Stimulated activated CD4-positive, alpha-beta T cell treated with anti-CD3 and anti-CD28 coated beads, Interleukin-4, amount 100 ng/mL, for 1 hour (primary cell): ENCODE results near the gene NOP14.
"Not testable (repeated sequence)": the region's sequence is repeated elsewhere in the genome, so short reads cannot be mapped to it uniquely, and the experiment has no call there.

Experiments used
- DNase-seq: peaks from one replicate; pipeline ENCODE4 v3.0.0-alpha.2; 2020

NOP14 gene

GRCh38 chr4:2930135-2930757 lies 33.0 kb downstream of the NOP14 start:
- no peak for DNase-seq

DNA sequence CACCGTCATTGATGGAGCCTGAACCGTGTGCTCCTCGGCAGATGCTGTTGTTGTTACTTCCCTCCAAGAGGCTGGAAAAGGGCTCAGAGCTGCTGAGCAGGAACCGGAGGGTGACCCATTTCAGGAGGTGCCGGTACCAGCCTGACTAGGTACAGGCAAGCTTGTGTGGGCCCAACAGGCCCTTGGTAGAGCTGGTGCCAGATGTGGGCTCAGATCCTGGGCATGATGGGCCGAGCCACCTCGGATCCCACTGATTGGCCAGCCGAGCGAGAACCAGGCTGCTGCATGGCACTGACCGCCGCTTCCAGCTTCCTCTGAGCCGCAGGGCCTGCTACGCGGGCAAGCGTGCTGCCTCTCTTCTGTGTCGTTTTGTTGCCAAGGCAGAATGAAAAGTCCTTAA lies 33.7 kb downstream of the NOP14 start:
- no peak for DNase-seq

DNA sequence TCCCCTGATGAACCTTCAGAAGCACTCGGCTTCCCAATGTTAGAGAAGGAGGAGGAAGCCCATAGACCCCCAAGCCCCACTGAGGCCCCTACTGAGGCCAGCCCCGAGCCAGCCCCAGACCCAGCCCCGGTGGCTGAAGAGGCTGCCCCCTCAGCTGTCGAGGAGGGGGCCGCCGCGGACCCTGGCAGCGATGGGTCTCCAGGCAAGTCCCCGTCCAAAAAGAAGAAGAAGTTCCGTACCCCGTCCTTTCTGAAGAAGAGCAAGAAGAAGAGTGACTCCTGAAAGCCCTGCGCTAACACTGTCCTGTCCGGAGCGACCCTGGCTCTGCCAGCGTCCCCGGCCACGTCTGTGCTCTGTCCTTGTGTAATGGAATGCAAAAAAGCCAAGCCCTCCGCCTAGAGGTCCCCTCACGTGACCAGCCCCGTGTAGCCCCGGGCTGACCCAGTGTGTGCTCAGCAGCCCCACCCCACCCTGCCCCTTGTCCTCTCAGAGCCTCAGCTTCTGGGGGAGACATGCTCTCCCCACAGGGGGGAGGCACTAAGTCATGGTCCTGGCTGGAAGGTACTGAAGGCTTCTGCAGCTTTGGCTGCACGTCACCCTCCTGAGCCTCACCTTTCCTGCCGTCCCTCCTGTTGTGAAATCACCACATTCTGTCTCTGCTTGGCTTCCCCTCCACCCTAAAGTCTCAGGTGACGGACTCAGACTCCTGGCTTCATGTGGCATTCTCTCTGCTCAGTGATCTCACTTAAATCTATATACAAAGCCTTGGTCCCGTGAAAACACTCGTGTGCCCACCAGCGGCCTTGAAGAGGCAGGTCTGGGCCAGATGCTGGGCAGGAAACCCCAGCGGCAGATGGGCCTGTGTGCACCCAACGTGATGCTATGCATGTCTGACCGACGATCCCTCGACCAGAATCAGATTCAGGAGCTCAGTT lies 34.7 kb downstream of the NOP14 start:
- DNase-seq, result no peak

- no peak for DNase-seq
Observed at GRCh38 chr4:2927696-2928075, 35.5 kb downstream of the NOP14 start.

- DNase-seq, result no peak
Observed at GRCh38 chr4:2927016-2927695, 36.0 kb downstream of the NOP14 start.

DNA sequence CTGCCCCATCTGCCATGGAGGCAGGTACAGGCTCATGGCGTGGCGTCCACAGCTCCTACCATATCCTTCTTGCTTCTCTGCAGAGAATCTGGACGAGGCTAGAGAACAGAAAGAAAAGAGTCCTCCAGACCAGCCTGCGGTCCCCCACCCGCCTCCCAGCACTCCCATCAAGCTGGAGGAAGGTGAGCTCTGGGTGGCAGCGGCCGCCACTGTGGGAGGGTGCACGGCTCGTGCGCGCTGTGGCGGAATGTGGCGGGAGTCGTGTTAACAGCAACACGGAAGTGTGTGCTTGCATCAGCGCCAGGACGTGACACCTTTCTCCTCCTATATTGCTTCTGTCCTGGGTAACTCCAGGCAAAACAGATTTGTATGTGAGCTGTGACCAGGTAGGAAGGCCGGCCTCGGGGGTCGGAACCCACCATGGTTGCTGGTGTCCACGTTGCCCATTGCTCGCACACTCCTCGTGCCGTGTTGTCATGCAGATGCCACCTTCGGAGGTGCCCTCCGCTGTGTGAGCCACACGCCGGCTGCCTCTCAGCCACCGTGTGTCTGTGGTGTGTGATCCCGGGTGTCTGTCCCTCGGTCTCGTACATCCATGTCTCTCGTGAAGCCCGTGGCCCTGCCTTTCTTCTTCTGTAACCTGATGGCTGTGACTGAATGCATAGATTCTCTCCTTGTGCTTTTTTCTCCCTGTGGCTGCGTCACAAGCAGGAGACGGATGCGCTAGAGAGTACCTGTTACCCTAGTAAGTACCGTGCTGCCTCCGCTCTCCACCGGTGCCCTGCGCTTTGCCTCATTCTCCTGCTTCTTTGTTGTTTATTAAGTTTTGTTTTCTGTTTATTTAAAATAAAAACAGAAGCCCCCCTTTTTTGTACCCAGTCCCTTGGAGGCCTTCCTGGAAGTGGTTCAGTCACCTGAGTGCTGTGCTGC lies 37.0 kb downstream of the NOP14 start:
- DNase-seq, result no peak

- no peak for DNase-seq
Observed at GRCh38 chr4:2925496-2925895, 37.7 kb downstream of the NOP14 start.

GRCh38 chr4:2924765-2925301 lies 38.4 kb downstream of the NOP14 start:
- DNase-seq, result no peak

GRCh38 chr4:2924286-2924685 lies 38.9 kb downstream of the NOP14 start:
- no peak for DNase-seq

DNA sequence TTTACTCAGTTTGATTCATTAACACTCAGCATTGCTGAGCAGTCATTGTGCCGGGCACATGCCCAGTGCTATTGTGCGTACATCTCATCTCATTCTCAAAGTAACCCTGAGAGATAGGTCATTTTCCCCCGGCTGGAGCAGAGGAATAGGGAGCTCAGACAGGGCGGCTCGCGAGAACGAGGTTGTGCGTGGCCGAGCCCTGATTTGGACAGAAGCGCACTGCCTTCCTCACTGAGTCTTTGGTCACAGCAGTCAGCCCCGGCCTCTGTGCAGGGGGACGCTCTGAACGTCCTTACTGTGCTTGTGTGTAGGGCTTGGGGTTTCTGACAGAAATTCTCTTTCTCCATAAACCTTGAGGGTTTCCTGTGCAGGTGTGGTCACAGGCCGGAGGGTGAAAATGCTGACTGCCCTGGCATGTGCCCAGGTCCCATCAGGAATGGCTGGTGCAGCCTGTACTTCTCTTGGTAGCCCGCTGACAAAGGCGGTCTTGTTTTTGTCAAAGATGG lies 39.5 kb downstream of the NOP14 start:
- DNase-seq, result no peak

GRCh38 chr4:2923141-2923551 lies 40.1 kb downstream of the NOP14 start:
- no peak for DNase-seq

DNA sequence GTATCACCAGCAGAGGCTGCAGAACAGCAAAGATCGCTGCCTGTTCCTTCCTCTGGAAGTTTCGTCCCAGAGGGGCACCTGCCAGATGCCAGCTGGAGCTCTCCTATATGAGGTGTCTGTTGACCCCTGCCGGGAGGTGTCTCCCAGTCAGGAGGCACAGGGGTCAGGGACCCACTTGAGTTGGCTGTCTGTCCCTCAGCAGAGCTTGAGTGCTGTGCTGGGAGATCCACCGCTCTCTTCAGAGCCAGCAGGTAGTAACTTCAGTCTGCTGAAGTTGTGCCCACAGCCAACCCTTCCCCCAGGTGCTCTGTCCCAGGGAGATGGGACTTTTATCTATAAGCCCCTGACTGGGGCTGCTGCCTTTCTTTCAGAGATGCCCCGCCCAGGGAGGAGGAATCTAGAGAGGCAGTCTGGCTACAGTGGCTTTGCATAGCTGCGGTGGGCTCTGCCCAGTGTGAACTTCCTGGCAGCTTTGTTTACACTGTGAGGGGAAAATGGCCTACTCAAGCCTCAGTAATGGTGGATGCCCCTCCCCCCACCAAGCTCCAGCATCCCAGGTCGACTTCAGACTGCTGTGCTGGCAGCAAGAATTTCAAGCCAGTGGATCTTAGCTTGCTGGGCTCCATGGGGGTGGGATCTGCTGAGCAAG lies 40.6 kb downstream of the NOP14 start:
- DNase-seq, result not testable (repeated sequence)

DNA sequence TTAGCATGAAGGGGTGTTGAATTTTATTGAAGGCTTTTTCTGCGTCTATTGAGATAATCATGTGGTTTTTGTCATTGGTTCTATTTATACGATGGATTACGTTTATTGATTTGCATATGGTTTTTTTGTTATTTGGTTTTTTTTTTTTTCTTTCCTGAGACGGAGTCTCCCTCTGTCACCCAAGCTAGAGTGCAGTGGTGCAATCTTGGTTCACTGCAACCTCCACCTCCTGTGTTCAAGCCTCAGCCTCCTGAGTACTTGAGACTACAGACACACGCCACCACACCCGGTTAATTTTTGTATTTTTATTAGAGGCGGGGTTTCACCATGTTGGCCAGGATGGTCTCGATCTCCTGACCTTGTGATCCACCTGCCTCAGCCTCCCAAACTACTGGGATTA lies 44.5 kb downstream of the NOP14 start:
- not testable (repeated sequence) for DNase-seq

DNA sequence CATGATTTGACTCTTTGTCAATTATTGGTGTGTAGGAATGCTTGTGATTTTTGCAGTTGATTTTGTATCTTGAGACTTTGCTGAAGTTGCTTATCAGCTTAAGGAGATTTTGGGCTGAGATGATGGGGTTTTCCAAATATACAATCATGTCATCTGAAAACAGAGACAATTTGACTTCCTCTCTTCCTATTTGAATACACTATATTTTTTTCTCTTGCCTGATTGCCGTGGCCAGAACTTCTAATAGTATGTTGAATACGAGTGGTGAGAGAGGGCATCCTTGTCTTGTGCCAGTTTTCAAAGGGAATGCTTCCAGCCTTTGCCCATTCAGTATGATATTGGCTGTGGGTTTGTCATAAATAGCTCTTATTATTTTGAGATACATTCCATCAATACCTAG lies 44.9 kb downstream of the NOP14 start:
- DNase-seq, result not testable (repeated sequence)

- not testable (repeated sequence) for DNase-seq
Observed at GRCh38 chr4:2916696-2917095, 46.5 kb downstream of the NOP14 start.

GRCh38 chr4:2915789-2916188 lies 47.4 kb downstream of the NOP14 start:
- DNase-seq, result no peak

DNA sequence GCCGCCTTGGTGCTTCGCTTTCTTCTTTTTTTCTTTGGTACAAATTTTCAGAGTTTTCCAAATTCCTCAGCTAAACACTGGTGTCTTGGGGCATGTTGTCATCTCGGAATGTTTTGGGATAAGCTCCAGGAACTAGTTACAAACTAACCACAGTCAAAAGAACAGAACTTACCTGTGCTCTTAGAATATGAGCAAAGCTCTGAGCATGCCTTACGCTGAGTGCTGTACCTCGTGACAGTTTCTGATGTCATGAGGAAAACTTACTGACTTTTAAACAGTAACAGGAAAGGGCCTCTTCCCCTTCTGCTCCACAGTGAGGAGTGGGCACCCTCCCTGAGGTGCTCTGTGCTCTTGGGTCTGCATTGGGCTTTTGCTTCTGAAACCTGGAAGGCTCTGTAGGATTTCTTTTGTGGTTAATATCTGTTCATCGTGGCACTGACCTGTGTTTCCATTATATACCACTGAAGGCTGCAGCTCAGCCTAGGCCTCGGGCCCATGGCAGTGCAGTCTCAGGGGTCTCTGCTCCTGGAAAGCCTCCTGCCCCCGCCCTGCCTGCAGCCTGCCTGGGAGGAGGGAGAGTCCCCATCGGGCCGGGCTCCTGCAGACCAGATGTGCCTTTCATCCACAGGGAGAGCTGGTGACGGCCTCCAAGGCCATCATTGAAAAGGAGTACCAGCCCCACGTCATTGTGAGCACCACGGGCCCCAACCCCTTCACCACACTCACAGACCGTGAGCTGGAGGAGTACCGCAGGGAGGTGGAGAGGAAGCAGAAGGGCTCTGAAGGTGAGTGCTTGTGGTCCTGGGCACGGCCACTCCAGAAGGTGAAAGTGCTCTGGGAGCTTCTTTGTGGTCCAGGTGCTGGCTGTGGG lies 48.7 kb downstream of the NOP14 start:
- DNase-seq, result no peak

- DNase-seq, result no peak
Observed at GRCh38 chr4:2913168-2913567, 50.0 kb downstream of the NOP14 start.

GRCh38 chr4:2911868-2912267 lies 51.3 kb downstream of the NOP14 start:
- DNase-seq, result no peak

- no peak for DNase-seq
Observed at GRCh38 chr4:2910409-2910808, 52.8 kb downstream of the NOP14 start.

- no peak for DNase-seq
Observed at GRCh38 chr4:2909583-2909982, 53.6 kb downstream of the NOP14 start.
